NCI-H1417 (cell line): ENCODE results near the gene LASP1NB.

Experiments used
- DNase-seq, 3 experiments: peaks; one replicate each; lab custom pipeline; 2025; lab: John Stamatoyannopoulos, UW

Gene LASP1NB

GRCh38 chr17:38925263-38925995 lies at the start of gene LASP1NB:
Gene LASP1NB, plus strand, starts transcription at chr17:38925614.
- no peak for DNase-seq

- DNase-seq, result peak in 2 of 3 experiments; percentile 11 to 48
These were observed 48.1 kb upstream of the LASP1NB start for GRCh38 chr17:38877130-38877851.

GRCh38 chr17:38879878-38880665 lies 45.3 kb upstream of the LASP1NB start:
- no peak for DNase-seq

- peak in 1 of 3 experiments; percentile 1 for DNase-seq
These were observed 43.7 kb upstream of the LASP1NB start for GRCh38 chr17:38881600-38882191.

- DNase-seq, result no peak
These were observed 42.5 kb upstream of the LASP1NB start for GRCh38 chr17:38882870-38883269.

GRCh38 chr17:38883592-38884526 lies 41.6 kb upstream of the LASP1NB start:
- no peak for DNase-seq

GRCh38 chr17:38885044-38885727 lies 40.2 kb upstream of the LASP1NB start:
- DNase-seq, result no peak

- peak in 2 of 3 experiments; percentile 12 to 74 for DNase-seq
These were observed 39.4 kb upstream of the LASP1NB start for GRCh38 chr17:38885728-38886642.

- DNase-seq, result no peak
These were observed 38.8 kb upstream of the LASP1NB start for GRCh38 chr17:38886643-38887010.

GRCh38 chr17:38888842-38889241 lies 36.6 kb upstream of the LASP1NB start:
- no peak for DNase-seq

GRCh38 chr17:38889745-38890409 lies 35.5 kb upstream of the LASP1NB start:
- no peak for DNase-seq

GRCh38 chr17:38890410-38890746 lies 35.0 kb upstream of the LASP1NB start:
- DNase-seq, result no peak

GRCh38 chr17:38891441-38891840 lies 34.0 kb upstream of the LASP1NB start:
- DNase-seq, result no peak

- DNase-seq, result no peak
These were observed 33.3 kb upstream of the LASP1NB start for GRCh38 chr17:38892083-38892482.

- DNase-seq, result no peak
These were observed 32.8 kb upstream of the LASP1NB start for GRCh38 chr17:38892620-38893019.

GRCh38 chr17:38893113-38893512 lies 32.3 kb upstream of the LASP1NB start:
- DNase-seq, result no peak

- no peak for DNase-seq
These were observed 31.8 kb upstream of the LASP1NB start for GRCh38 chr17:38893607-38894006.

- DNase-seq, result no peak
These were observed 31.1 kb upstream of the LASP1NB start for GRCh38 chr17:38894276-38894675.

GRCh38 chr17:38896346-38896954 lies 29.0 kb upstream of the LASP1NB start:
- DNase-seq, result no peak
